ENCODE results near the gene SLC66A2.

The SLC66A2 gene

DNA sequence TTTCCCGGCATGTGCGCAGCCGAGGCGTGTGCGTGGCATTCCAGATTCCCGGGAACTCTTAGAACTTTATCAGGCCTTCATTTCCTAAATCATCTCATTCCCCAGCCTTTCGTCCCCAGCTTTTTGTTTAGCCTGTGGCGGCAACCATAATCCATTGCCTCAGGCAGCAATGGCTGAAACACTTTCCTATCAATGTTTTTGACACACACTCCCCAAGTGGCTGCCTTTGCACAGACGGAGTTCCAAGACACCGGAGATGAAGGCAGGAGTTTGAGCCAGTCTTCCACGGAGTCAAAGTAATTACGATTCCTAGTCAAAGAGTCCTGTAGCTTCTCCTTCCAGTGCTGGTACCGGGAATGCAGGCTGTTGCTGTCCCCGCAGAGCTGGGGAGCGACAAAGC, 88.9 kb downstream of the SLC66A2 start (continued):
- TF ChIP-seq, protein P1, sequence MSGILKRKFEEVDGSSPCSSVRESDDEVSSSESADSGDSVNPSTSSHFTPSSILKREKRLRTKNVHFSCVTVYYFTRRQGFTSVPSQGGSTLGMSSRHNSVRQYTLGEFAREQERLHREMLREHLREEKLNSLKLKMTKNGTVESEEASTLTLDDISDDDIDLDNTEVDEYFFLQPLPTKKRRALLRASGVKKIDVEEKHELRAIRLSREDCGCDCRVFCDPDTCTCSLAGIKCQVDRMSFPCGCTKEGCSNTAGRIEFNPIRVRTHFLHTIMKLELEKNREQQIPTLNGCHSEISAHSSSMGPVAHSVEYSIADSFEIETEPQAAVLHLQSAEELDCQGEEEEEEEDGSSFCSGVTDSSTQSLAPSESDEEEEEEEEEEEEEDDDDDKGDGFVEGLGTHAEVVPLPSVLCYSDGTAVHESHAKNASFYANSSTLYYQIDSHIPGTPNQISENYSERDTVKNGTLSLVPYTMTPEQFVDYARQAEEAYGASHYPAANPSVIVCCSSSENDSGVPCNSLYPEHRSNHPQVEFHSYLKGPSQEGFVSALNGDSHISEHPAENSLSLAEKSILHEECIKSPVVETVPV (CRISPR knock-in tag; IDR thresholded peaks at IDR 0.05), result no peak

DNA sequence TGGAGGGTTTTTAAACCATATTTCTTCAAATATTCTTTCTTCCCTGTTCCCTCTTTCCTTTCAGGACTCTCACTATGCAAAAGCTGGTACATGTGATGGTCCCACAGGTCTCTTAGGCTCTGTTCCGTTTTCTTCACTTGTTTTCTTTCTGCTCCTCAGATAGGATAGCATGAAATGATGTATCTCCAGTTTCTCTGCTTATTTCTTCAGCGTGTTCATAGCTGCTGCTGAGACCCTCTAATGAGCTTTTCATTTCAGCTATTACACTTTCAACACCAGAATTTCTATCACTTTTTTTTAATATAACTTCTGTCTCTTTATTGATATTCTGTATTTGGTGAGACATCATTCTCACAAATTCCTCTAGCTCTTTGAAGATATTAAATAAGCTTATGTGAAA, 89.8 kb downstream of the SLC66A2 start:
- TF ChIP-seq ZFP30 (CRISPR knock-in tag; IDR thresholded peaks at IDR 0.05) (no peak), ZNF8 (CRISPR knock-in tag; IDR thresholded peaks at IDR 0.05) (no peak), ZC3H10 (CRISPR knock-in tag; IDR thresholded peaks at IDR 0.05) (no peak), CSDC2 (CRISPR knock-in tag; IDR thresholded peaks at IDR 0.05) (no peak), RARB (CRISPR knock-in tag; IDR thresholded peaks at IDR 0.05) (no peak), ISL1 (CRISPR knock-in tag; IDR thresholded peaks at IDR 0.05) (no peak), SNAI2 (CRISPR knock-in tag; IDR thresholded peaks at IDR 0.05) (no peak), ZFP3 (CRISPR knock-in tag; IDR thresholded peaks at IDR 0.05) (no peak), BACH2 (CRISPR knock-in tag; IDR thresholded peaks at IDR 0.05; ENCODE audit: borderline replicate concordance) (no peak), ESRRG (CRISPR knock-in tag; IDR thresholded peaks at IDR 0.05) (no peak), OSR1 (CRISPR knock-in tag; IDR thresholded peaks at IDR 0.05) (no peak), PPARA (CRISPR knock-in tag; IDR thresholded peaks at IDR 0.05; ENCODE audit: borderline replicate concordance) (no peak), ARNTL (CRISPR knock-in tag; IDR thresholded peaks at IDR 0.05; ENCODE audit: borderline replicate concordance, low read depth) (no peak), TCF4 (CRISPR knock-in tag; IDR thresholded peaks at IDR 0.05; ENCODE audit: borderline replicate concordance) (no peak), TOX (CRISPR knock-in tag; IDR thresholded peaks at IDR 0.05; ENCODE audit: borderline replicate concordance) (no peak), ZNF565 (CRISPR knock-in tag; conservative IDR thresholded peaks at IDR 0.05; ENCODE audit: low read depth) (no peak)
- TF ChIP-seq, protein P2, sequence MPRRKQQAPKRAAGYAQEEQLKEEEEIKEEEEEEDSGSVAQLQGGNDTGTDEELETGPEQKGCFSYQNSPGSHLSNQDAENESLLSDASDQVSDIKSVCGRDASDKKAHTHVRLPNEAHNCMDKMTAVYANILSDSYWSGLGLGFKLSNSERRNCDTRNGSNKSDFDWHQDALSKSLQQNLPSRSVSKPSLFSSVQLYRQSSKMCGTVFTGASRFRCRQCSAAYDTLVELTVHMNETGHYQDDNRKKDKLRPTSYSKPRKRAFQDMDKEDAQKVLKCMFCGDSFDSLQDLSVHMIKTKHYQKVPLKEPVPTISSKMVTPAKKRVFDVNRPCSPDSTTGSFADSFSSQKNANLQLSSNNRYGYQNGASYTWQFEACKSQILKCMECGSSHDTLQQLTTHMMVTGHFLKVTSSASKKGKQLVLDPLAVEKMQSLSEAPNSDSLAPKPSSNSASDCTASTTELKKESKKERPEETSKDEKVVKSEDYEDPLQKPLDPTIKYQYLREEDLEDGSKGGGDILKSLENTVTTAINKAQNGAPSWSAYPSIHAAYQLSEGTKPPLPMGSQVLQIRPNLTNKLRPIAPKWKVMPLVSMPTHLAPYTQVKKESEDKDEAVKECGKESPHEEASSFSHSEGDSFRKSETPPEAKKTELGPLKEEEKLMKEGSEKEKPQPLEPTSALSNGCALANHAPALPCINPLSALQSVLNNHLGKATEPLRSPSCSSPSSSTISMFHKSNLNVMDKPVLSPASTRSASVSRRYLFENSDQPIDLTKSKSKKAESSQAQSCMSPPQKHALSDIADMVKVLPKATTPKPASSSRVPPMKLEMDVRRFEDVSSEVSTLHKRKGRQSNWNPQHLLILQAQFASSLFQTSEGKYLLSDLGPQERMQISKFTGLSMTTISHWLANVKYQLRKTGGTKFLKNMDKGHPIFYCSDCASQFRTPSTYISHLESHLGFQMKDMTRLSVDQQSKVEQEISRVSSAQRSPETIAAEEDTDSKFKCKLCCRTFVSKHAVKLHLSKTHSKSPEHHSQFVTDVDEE (CRISPR knock-in tag; IDR thresholded peaks at IDR 0.05), result no peak
- TF ChIP-seq, protein P3, sequence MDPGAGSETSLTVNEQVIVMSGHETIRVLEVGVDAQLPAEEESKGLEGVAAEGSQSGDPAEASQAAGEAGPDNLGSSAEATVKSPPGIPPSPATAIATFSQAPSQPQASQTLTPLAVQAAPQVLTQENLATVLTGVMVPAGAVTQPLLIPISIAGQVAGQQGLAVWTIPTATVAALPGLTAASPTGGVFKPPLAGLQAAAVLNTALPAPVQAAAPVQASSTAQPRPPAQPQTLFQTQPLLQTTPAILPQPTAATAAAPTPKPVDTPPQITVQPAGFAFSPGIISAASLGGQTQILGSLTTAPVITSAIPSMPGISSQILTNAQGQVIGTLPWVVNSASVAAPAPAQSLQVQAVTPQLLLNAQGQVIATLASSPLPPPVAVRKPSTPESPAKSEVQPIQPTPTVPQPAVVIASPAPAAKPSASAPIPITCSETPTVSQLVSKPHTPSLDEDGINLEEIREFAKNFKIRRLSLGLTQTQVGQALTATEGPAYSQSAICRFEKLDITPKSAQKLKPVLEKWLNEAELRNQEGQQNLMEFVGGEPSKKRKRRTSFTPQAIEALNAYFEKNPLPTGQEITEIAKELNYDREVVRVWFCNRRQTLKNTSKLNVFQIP (CRISPR knock-in tag; IDR thresholded peaks at IDR 0.05; ENCODE audit: borderline replicate concordance, low read depth), result no peak
- TF ChIP-seq, protein P1 (CRISPR knock-in tag; IDR thresholded peaks at IDR 0.05), result no peak
- ATAC-seq, result no peak

DNA sequence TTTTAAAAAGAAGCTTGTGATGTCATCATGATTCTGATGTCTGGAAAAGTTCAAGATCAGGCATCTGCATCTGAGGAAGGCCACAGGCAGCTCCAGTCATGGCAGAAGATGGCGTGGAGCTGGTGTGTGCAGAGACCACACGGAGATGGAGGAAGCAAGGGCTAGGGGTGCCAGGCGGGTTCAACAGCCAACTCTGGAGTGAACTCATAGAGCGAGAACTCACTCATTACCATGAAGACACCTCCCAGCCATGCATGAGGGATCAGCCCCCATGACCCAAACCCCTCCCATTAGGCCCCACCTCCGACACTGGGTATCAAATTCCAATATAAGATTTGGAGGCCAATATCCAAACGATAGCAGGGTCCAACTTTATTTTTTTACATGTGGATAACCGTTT, 92.1 kb downstream of the SLC66A2 start:
- no peak for ATAC-seq
- TF ChIP-seq CSDC2 (CRISPR knock-in tag; IDR thresholded peaks at IDR 0.05), result no peak
- TF ChIP-seq, protein P4, sequence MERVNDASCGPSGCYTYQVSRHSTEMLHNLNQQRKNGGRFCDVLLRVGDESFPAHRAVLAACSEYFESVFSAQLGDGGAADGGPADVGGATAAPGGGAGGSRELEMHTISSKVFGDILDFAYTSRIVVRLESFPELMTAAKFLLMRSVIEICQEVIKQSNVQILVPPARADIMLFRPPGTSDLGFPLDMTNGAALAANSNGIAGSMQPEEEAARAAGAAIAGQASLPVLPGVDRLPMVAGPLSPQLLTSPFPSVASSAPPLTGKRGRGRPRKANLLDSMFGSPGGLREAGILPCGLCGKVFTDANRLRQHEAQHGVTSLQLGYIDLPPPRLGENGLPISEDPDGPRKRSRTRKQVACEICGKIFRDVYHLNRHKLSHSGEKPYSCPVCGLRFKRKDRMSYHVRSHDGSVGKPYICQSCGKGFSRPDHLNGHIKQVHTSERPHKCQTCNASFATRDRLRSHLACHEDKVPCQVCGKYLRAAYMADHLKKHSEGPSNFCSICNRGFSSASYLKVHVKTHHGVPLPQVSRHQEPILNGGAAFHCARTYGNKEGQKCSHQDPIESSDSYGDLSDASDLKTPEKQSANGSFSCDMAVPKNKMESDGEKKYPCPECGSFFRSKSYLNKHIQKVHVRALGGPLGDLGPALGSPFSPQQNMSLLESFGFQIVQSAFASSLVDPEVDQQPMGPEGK (CRISPR knock-in tag; IDR thresholded peaks at IDR 0.05; ENCODE audit: borderline replicate concordance), result no peak
- no peak for TF ChIP-seq ZNF8 (CRISPR knock-in tag; IDR thresholded peaks at IDR 0.05)
- TF ChIP-seq, protein P5, sequence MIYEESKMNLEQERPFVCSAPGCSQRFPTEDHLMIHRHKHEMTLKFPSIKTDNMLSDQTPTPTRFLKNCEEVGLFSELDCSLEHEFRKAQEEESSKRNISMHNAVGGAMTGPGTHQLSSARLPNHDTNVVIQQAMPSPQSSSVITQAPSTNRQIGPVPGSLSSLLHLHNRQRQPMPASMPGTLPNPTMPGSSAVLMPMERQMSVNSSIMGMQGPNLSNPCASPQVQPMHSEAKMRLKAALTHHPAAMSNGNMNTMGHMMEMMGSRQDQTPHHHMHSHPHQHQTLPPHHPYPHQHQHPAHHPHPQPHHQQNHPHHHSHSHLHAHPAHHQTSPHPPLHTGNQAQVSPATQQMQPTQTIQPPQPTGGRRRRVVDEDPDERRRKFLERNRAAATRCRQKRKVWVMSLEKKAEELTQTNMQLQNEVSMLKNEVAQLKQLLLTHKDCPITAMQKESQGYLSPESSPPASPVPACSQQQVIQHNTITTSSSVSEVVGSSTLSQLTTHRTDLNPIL (CRISPR knock-in tag; IDR thresholded peaks at IDR 0.05; ENCODE audit: low read depth), result no peak
- no peak for TF ChIP-seq ESRRG (CRISPR knock-in tag; IDR thresholded peaks at IDR 0.05)
- TF ChIP-seq ZC3H10 (CRISPR knock-in tag; IDR thresholded peaks at IDR 0.05), result no peak
- no peak for TF ChIP-seq ZNF70 (CRISPR knock-in tag; IDR thresholded peaks at IDR 0.05)
- no peak for TF ChIP-seq TOX (CRISPR knock-in tag; IDR thresholded peaks at IDR 0.05; ENCODE audit: borderline replicate concordance)
- no peak for TF ChIP-seq ISL1 (CRISPR knock-in tag; IDR thresholded peaks at IDR 0.05)
- no peak for TF ChIP-seq TCF4 (CRISPR knock-in tag; IDR thresholded peaks at IDR 0.05; ENCODE audit: borderline replicate concordance)
- no peak for TF ChIP-seq ZFP30 (CRISPR knock-in tag; IDR thresholded peaks at IDR 0.05)
- TF ChIP-seq SNAI2 (CRISPR knock-in tag; IDR thresholded peaks at IDR 0.05), result no peak
- no peak for TF ChIP-seq RARB (CRISPR knock-in tag; IDR thresholded peaks at IDR 0.05)

Data from SK-N-SH treated with all-trans-retinoic acid at 6 μM for 48 hours (cell line).